Skeletal muscle tissue (tissue), 4 donors: ENCODE results near the gene AGPAT3. TPM values are rescaled to one million over a fixed set of nuclear protein-coding genes. Genes with fewer than 3 reads are reported as not detected.

Experiments
- H3K27ac ChIP-seq: one replicate; pipeline ENCODE4 v1.7.0; 2013; ENCODE audit warnings: mild to moderate bottlenecking, low read depth, low read length, inconsistent platforms
- H3K27me3 ChIP-seq, 3 donors: one replicate each; pipeline ENCODE4 v1.7.0; 2013; ENCODE audit warnings: low read length in 3 of 3; ENCODE audit not compliant: control insufficient read depth in 3 of 3, insufficient read depth in 3 of 3
- H3K36me3 ChIP-seq, 3 donors: one replicate each; pipeline ENCODE4 v1.7.0; 2013; ENCODE audit warnings: low read length in 3 of 3; ENCODE audit not compliant: control insufficient read depth in 3 of 3, insufficient read depth in 3 of 3
- H3K4me1 ChIP-seq, 3 donors: one replicate each; pipeline ENCODE4 v1.7.0; 2013; ENCODE audit warnings: low read length in 3 of 3, mild to moderate bottlenecking in 3 of 3; ENCODE audit not compliant: control insufficient read depth in 3 of 3, insufficient read depth in 3 of 3
- H3K4me3 ChIP-seq, 3 donors: one replicate each; pipeline ENCODE4 v1.7.0; 2013; ENCODE audit warnings: low read length in 3 of 3
- H3K9ac ChIP-seq, 3 donors: one replicate each; pipeline ENCODE4 v1.7.0; 2013; ENCODE audit warnings: low read length in 3 of 3, mild to moderate bottlenecking in 3 of 3, moderate library complexity in 2 of 3, low read depth in 1 of 3
- H3K9me3 ChIP-seq, 3 donors: one replicate each; pipeline ENCODE4 v1.7.0; 2013; ENCODE audit warnings: low read length in 3 of 3; ENCODE audit not compliant: control insufficient read depth in 3 of 3
- total RNA-seq: library from RNA; depleted of rRNA; stranded (reverse); fragments of >200 nt; gene quantifications from one replicate; pipeline ENCODE4 v1.2.3, GENCODE V29; 2014
- donor health status: Osteomylitis.

Gene AGPAT3
- total RNA-seq, 1 donor from 2014 or later = 16.7 TPM

GRCh38 chr21:43985690-43986251 lies 120.7 kb downstream of the AGPAT3 start:
- Histone ChIP-seq H3K4me3 (no peak overlapping the region), H3K36me3 (peaks cover 15 to 26% (median 15%) of the 10 kb centered on the region in 3 donors), H3K27ac (no peak overlapping the region), H3K27me3 (peaks cover 0 to 9% (median 0%) of the 10 kb centered on the region in 3 donors), H3K4me1 (peaks cover 9 to 24% (median 9%) of the 10 kb centered on the region in 3 donors), H3K9me3 (no peaks in the 10 kb centered on the region), H3K9ac (peak overlapping the region in 1 of 3 donors; percentile 8)

GRCh38 chr21:43986544-43987451 lies 121.8 kb downstream of the AGPAT3 start:
- Histone ChIP-seq H3K9me3 (no peaks in the 10 kb centered on the region), H3K4me3 (no peak overlapping the region), H3K4me1 (peaks cover 9 to 24% (median 9%) of the 10 kb centered on the region in 3 donors), H3K27me3 (peaks cover 7 to 19% (median 7%) of the 10 kb centered on the region in 3 donors), H3K36me3 (peaks cover 6 to 16% (median 10%) of the 10 kb centered on the region in 3 donors), H3K9ac (peak overlapping the region in 2 of 3 donors; percentile 10 to 25), H3K27ac (no peak overlapping the region)

GRCh38 chr21:43987509-43987908 lies 122.5 kb downstream of the AGPAT3 start:
- Histone ChIP-seq H3K4me3 (no peak overlapping the region), H3K27me3 (peaks cover 7 to 24% (median 12%) of the 10 kb centered on the region in 3 donors), H3K27ac (no peak overlapping the region), H3K9ac (no peak overlapping the region), H3K9me3 (no peaks in the 10 kb centered on the region), H3K4me1 (peaks cover 9 to 24% (median 9%) of the 10 kb centered on the region in 3 donors), H3K36me3 (peaks cover 2 to 11% (median 5%) of the 10 kb centered on the region in 3 donors)

GRCh38 chr21:43988016-43988415 lies 123.0 kb downstream of the AGPAT3 start:
- Histone ChIP-seq H3K27ac (no peak overlapping the region), H3K9me3 (no peaks in the 10 kb centered on the region), H3K9ac (no peak overlapping the region)

GRCh38 chr21:43988506-43989230 lies 123.6 kb downstream of the AGPAT3 start:
- Histone ChIP-seq H3K4me3 (no peak overlapping the region), H3K27me3 (peaks cover 7 to 26% (median 15%) of the 10 kb centered on the region in 3 donors), H3K4me1 (peaks cover 9 to 24% (median 9%) of the 10 kb centered on the region in 3 donors), H3K9me3 (no peaks in the 10 kb centered on the region), H3K9ac (no peak overlapping the region), H3K36me3 (peaks cover 0 to 4% (median 0%) of the 10 kb centered on the region in 3 donors), H3K27ac (no peak overlapping the region)

More at GRCh38 chr21:43988016-43988415, 123.0 kb downstream of the AGPAT3 start:
- no peak overlapping the region for H3K4me3 ChIP-seq
- H3K36me3 ChIP-seq = peaks cover 0 to 6% (median under 1%) of the 10 kb centered on the region in 3 donors
- H3K27me3 ChIP-seq = peaks cover 7 to 24% (median 12%) of the 10 kb centered on the region in 3 donors
- peaks cover 9 to 24% (median 9%) of the 10 kb centered on the region in 3 donors for H3K4me1 ChIP-seq

- Histone ChIP-seq H3K9ac (no peak overlapping the region), H3K4me3 (no peak overlapping the region), H3K36me3 (no peaks in the 10 kb centered on the region), H3K27ac (no peak overlapping the region), H3K9me3 (no peaks in the 10 kb centered on the region), H3K27me3 (peaks cover 7 to 33% (median 18%) of the 10 kb centered on the region in 3 donors), H3K4me1 (peaks cover 9 to 24% (median 9%) of the 10 kb centered on the region in 3 donors)
These were observed 124.4 kb downstream of the AGPAT3 start for GRCh38 chr21:43989401-43989800.

- H3K9ac ChIP-seq = no peak overlapping the region
- H3K36me3 ChIP-seq = no peaks in the 10 kb centered on the region
- H3K27me3 ChIP-seq = peaks cover 7 to 44% (median 18%) of the 10 kb centered on the region in 3 donors
- peaks cover 9 to 18% (median 9%) of the 10 kb centered on the region in 3 donors for H3K4me1 ChIP-seq
- H3K9me3 ChIP-seq = no peaks in the 10 kb centered on the region
- H3K4me3 ChIP-seq = no peak overlapping the region
- H3K27ac ChIP-seq = no peak overlapping the region
These were observed 126.5 kb downstream of the AGPAT3 start for GRCh38 chr21:43991447-43991991.

- Histone ChIP-seq H3K36me3 (no peaks in the 10 kb centered on the region), H3K27ac (no peak overlapping the region), H3K9me3 (no peaks in the 10 kb centered on the region), H3K4me3 (no peak overlapping the region), H3K4me1 (peaks cover 6 to 16% (median 9%) of the 10 kb centered on the region in 3 donors), H3K9ac (no peak overlapping the region), H3K27me3 (peaks cover 7 to 44% (median 18%) of the 10 kb centered on the region in 3 donors)
These were observed 127.1 kb downstream of the AGPAT3 start for GRCh38 chr21:43992121-43992520.

GRCh38 chr21:43993420-43993934 lies 128.5 kb downstream of the AGPAT3 start:
- no peak overlapping the region for H3K4me3 ChIP-seq
- no peak overlapping the region for H3K9ac ChIP-seq
- H3K27ac ChIP-seq = no peak overlapping the region
- peaks cover 7 to 44% (median 18%) of the 10 kb centered on the region in 3 donors for H3K27me3 ChIP-seq
- H3K9me3 ChIP-seq = no peaks in the 10 kb centered on the region
- peaks cover 0 to 5% (median 2%) of the 10 kb centered on the region in 3 donors for H3K4me1 ChIP-seq
- no peaks in the 10 kb centered on the region for H3K36me3 ChIP-seq
